Upper lobe of left lung (tissue), 4 donors: ENCODE results near the gene CTNNBL1.

Experiments used
- EP300 ChIP-seq, 4 donors: sonication (generic); formaldehyde crosslinking; IDR thresholded peaks; one replicate each; pipeline ENCODE4 v1.5.1; 2017; ENCODE audit warnings: antibody characterized with exemption in 4 of 4, control low read depth in 2 of 4
- POLR2A ChIP-seq, 4 donors: fragments of 450-650 bp; IDR thresholded peaks; one replicate each; pipeline ENCODE4 v1.5.1; 2016 to 2017; ENCODE audit warnings: antibody characterized with exemption in 4 of 4, mild to moderate bottlenecking in 2 of 4
- POLR2AphosphoS5 ChIP-seq, 2 donors: sonication (generic); formaldehyde crosslinking; IDR thresholded peaks; one replicate each; pipeline ENCODE4 v1.5.1; 2017; ENCODE audit warnings: antibody characterized with exemption in 2 of 2
- TF ChIP-seq, protein P1 (sequence below), 6 experiments: fragments of 450-650 bp in 4 of 6; fragments of 200-600 bp in 2 of 6; sonication (generic) in 2 of 6; IDR thresholded peaks; one replicate each; pipeline ENCODE4 v1.5.1; 2016 to 2019; ENCODE audit warnings: antibody characterized with exemption in 6 of 6

DNA sequence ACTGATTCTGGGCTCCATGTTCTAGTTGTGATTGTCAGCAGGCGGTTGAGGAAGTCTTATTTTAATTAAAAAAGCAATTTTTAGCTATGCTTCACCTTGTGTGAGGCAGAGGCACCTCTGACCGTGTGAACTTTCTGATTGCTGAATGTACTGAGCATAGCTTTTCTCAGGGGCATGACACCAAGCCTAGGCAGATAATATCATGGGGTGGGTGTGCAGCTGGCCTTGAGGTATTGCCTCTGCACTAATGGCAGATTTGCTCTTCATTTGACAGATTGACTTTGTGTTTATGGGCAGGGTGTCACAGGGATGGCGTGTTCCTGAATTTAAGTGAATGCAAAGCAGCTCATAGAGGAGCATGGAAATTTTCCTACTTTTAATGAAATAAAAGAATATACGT is 19.6 kb downstream of the CTNNBL1 start:
- TF ChIP-seq, protein P1, sequence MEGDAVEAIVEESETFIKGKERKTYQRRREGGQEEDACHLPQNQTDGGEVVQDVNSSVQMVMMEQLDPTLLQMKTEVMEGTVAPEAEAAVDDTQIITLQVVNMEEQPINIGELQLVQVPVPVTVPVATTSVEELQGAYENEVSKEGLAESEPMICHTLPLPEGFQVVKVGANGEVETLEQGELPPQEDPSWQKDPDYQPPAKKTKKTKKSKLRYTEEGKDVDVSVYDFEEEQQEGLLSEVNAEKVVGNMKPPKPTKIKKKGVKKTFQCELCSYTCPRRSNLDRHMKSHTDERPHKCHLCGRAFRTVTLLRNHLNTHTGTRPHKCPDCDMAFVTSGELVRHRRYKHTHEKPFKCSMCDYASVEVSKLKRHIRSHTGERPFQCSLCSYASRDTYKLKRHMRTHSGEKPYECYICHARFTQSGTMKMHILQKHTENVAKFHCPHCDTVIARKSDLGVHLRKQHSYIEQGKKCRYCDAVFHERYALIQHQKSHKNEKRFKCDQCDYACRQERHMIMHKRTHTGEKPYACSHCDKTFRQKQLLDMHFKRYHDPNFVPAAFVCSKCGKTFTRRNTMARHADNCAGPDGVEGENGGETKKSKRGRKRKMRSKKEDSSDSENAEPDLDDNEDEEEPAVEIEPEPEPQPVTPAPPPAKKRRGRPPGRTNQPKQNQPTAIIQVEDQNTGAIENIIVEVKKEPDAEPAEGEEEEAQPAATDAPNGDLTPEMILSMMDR (IDR thresholded peaks at IDR 0.05), result no peak
- TF ChIP-seq POLR2A (IDR thresholded peaks at IDR 0.05) (no peak), EP300 (IDR thresholded peaks at IDR 0.05) (no peak), POLR2AphosphoS5 (IDR thresholded peaks at IDR 0.05) (no peak)
